H9 (cell line): ENCODE data around the gene RALGDS. TPM values are rescaled to one million over a fixed set of nuclear protein-coding genes. Genes with fewer than 3 reads are reported as not detected.

Source experiments
- DNase-seq: peaks from one replicate; pipeline ENCODE4 v3.0.0-alpha.2; 2017
- H2AFZ ChIP-seq: one replicate; pipeline ENCODE4 v1.6.1; 2013; ENCODE audit warnings: mild to moderate bottlenecking, low read length, control low read depth, moderate library complexity
- H2AK5ac ChIP-seq: 2 replicates; pipeline ENCODE4 v1.6.1; 2013; ENCODE audit warnings: low read length, control low read depth, mixed read lengths; ENCODE audit not compliant: insufficient read length
- H2BK120ac ChIP-seq: one replicate; pipeline ENCODE4 v1.6.1; 2013; ENCODE audit warnings: low read depth, mild to moderate bottlenecking, low read length, control low read depth, inconsistent platforms; ENCODE audit not compliant: poor library complexity, severe bottlenecking
- H2BK12ac ChIP-seq: 2 replicates; pipeline ENCODE4 v1.6.1; 2013; ENCODE audit warnings: low read length, control low read depth, mixed read lengths, low read depth; ENCODE audit not compliant: insufficient read length
- H2BK15ac ChIP-seq: 2 replicates; pipeline ENCODE4 v1.6.1; 2013; ENCODE audit warnings: low read depth, low read length, control low read depth
- H2BK20ac ChIP-seq: one replicate; pipeline ENCODE4 v1.6.1; 2013; ENCODE audit warnings: low read depth, mild to moderate bottlenecking, low read length, control low read depth, inconsistent platforms; ENCODE audit not compliant: poor library complexity, severe bottlenecking
- H2BK5ac ChIP-seq: 2 replicates; pipeline ENCODE4 v1.6.1; 2013; ENCODE audit warnings: low read length, control low read depth, mixed read lengths; ENCODE audit not compliant: insufficient read length
- H3K14ac ChIP-seq: 2 replicates; pipeline ENCODE4 v1.6.1; 2013; ENCODE audit warnings: low read length, control low read depth; ENCODE audit not compliant: insufficient read depth
- H3K18ac ChIP-seq: 2 replicates; pipeline ENCODE4 v1.6.1; 2013; ENCODE audit warnings: low read depth, mild to moderate bottlenecking, mixed read lengths, low read length, control low read depth; ENCODE audit not compliant: insufficient read length
- H3K23ac ChIP-seq: 2 replicates; pipeline ENCODE4 v1.6.1; 2013; ENCODE audit warnings: low read length, control low read depth, mixed read lengths, low read depth; ENCODE audit not compliant: insufficient read length
- H3K23me2 ChIP-seq: 2 replicates; pipeline ENCODE4 v1.6.1; 2013; ENCODE audit warnings: low read depth, mild to moderate bottlenecking, mixed read lengths, low read length, control low read depth; ENCODE audit not compliant: insufficient read length, poor library complexity, severe bottlenecking
- H3K27ac ChIP-seq: 2 replicates; pipeline ENCODE4 v1.5.1; 2013; ENCODE audit warnings: low read length, control low read depth, mixed read lengths, low read depth; ENCODE audit not compliant: insufficient read length
- H3K27me3 ChIP-seq: 2 replicates; pipeline ENCODE4 v1.6.1; 2013; ENCODE audit warnings: low read length, control low read depth, inconsistent platforms; ENCODE audit not compliant: insufficient read depth
- H3K4ac ChIP-seq: 2 replicates; pipeline ENCODE4 v1.6.1; 2013; ENCODE audit warnings: low read depth, mild to moderate bottlenecking, control low read depth, inconsistent platforms, low read length, moderate library complexity
- H3K4me1 ChIP-seq: 2 replicates; pipeline ENCODE4 v1.6.1; 2013; ENCODE audit warnings: low read length, control low read depth, inconsistent platforms; ENCODE audit not compliant: insufficient read depth
- H3K4me2 ChIP-seq: 2 replicates; pipeline ENCODE4 v1.6.1; 2013; ENCODE audit warnings: low read length, control low read depth, mixed read lengths; ENCODE audit not compliant: insufficient read length, insufficient read depth
- H3K56ac ChIP-seq: 2 replicates; pipeline ENCODE4 v1.6.1; 2013; ENCODE audit warnings: low read depth, mild to moderate bottlenecking, mixed read lengths, low read length, control low read depth; ENCODE audit not compliant: insufficient read length
- H3K79me1 ChIP-seq: 2 replicates; pipeline ENCODE4 v1.6.1; 2013; ENCODE audit warnings: low read depth, mild to moderate bottlenecking, moderate library complexity, low read length, control low read depth, inconsistent platforms; ENCODE audit not compliant: insufficient read depth, poor library complexity, severe bottlenecking
- H3K79me2 ChIP-seq: 2 replicates; pipeline ENCODE4 v1.6.1; 2013; ENCODE audit warnings: low read length, control low read depth, inconsistent platforms; ENCODE audit not compliant: insufficient read depth
- H3K9ac ChIP-seq: 2 replicates; pipeline ENCODE4 v1.6.1; 2013; ENCODE audit warnings: low read length, control low read depth, mixed read lengths; ENCODE audit not compliant: insufficient read length; ENCODE audit errors: extremely low read depth
- H3K9me3 ChIP-seq: one replicate; pipeline ENCODE4 v1.6.1; 2013; ENCODE audit warnings: low read depth, low read length, inconsistent platforms; ENCODE audit not compliant: control insufficient read depth
- H3T11ph ChIP-seq: one replicate; pipeline ENCODE4 v1.6.1; 2013; ENCODE audit warnings: mild to moderate bottlenecking, low read length, control low read depth, inconsistent platforms
- H4K20me1 ChIP-seq: one replicate; pipeline ENCODE4 v1.6.1; 2013; ENCODE audit not compliant: control insufficient read depth, insufficient read length, insufficient read depth
- H4K5ac ChIP-seq: 2 replicates; pipeline ENCODE4 v1.6.1; 2013; ENCODE audit warnings: low read depth, mild to moderate bottlenecking, mixed read lengths, low read length, control low read depth; ENCODE audit not compliant: insufficient read length
- H4K8ac ChIP-seq: replicated peaks from 2 replicates; pipeline ENCODE4 v1.6.1; 2013; ENCODE audit warnings: low read length, control low read depth, mixed read lengths, low read depth; ENCODE audit not compliant: insufficient read length
- H4K91ac ChIP-seq: 2 replicates; pipeline ENCODE4 v1.6.1; 2013; ENCODE audit warnings: low read depth, mild to moderate bottlenecking, moderate library complexity, mixed read lengths, low read length, control low read depth; ENCODE audit not compliant: insufficient read length
- H3K27ac Mint-ChIP-seq, 3 experiments: 2 replicates in 2 of 3; 3 replicates in 1 of 3; pipeline ENCODE4 v1.8.0; 2020 to 2021; ENCODE audit warnings: mixed read lengths in 3 of 3, mild to moderate bottlenecking in 1 of 3, moderate library complexity in 1 of 3
- H3K27me3 Mint-ChIP-seq: 2 replicates; pipeline ENCODE4 v1.8.0; 2021; ENCODE audit warnings: low read depth, mild to moderate bottlenecking, moderate library complexity, mixed read lengths
- H3K36me3 Mint-ChIP-seq, 3 experiments: 2 replicates in 2 of 3; 3 replicates in 1 of 3; pipeline ENCODE4 v1.8.0; 2020 to 2021; ENCODE audit warnings: low read depth in 3 of 3, mixed read lengths in 3 of 3; ENCODE audit not compliant: insufficient read depth in 1 of 3
- H3K4me1 Mint-ChIP-seq, 2 experiments: 2 replicates each; pipeline ENCODE4 v1.8.0; 2020; ENCODE audit warnings: mixed read lengths in 2 of 2
- H3K4me3 Mint-ChIP-seq, 2 experiments: 2 replicates in 1 of 2; 3 replicates in 1 of 2; pipeline ENCODE4 v1.8.0; 2020 to 2021; ENCODE audit warnings: mild to moderate bottlenecking in 2 of 2, mixed read lengths in 2 of 2, moderate library complexity in 1 of 2
- H3K9me3 Mint-ChIP-seq, 2 experiments: 2 replicates in 1 of 2; 3 replicates in 1 of 2; pipeline ENCODE4 v1.8.0; 2020; ENCODE audit warnings: mild to moderate bottlenecking in 2 of 2, mixed read lengths in 2 of 2, moderate library complexity in 1 of 2
- CTCF ChIP-seq: fragments of 200-600 bp; sonication (generic); conservative IDR thresholded peaks from 3 replicates; pipeline ENCODE4 v1.8.0; 2021; ENCODE audit warnings: antibody characterized with exemption, mild to moderate bottlenecking
- WGBS: extraction: QIAGEN DNeasy Blood & Tissue Kit; methylation state at CpG from one replicate; pipeline ENCODE4 v1.1.7; 2013; ENCODE audit warnings: missing lambda C conversion rate, low lambda C conversion rate, mixed read lengths; ENCODE audit not compliant: insufficient read length; ENCODE audit errors: extremely low coverage; 5-methylcytosine and 5-hydroxymethylcytosine counted together
- total RNA-seq: library from RNA; stranded (reverse); gene quantifications from 2 replicates; pipeline ENCODE4 v1.2.1, GENCODE V29; 2021

RALGDS gene
- total RNA-seq, 1 experiment from 2014 or later = 21.3 TPM

DNA sequence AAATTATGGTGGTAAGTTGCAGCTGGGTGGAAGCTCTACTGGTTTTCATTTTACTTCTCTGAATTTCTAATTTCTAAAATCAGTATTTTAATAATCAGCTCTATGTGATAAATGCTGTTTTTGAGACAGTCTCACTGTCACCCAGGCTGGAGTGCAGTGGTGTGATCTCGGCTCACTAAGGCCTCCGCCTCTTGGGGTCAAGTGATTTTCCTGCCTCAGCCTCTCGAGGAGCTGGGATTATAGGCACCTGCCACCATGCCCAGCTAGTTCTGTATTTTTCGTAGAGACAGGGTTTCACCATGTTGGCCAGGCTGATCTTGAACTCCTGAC lies 1.5 kb upstream of the RALGDS start:
- H3K9me3 ChIP-seq = no peaks in the 10 kb centered on the region
- no peak overlapping the region for H3K4me2 ChIP-seq
- no peaks in the 10 kb centered on the region for H3K79me1 ChIP-seq
- H3K27ac ChIP-seq = no peak overlapping the region
- H2AK5ac ChIP-seq = no peak overlapping the region
- Mint-ChIP-seq H3K4me1 (peaks cover 9 to 29% of the 10 kb centered on the region in 2 experiments), H3K27ac (no peak overlapping the region), H3K27me3 (peaks cover 57% of the 10 kb centered on the region), H3K9me3 (no peaks in the 10 kb centered on the region), H3K36me3 (no peaks in the 10 kb centered on the region; a peak in 1 of 7 replicates), H3K4me3 (no peak overlapping the region)
- H3K79me2 ChIP-seq = no peaks in the 10 kb centered on the region
- H2AFZ ChIP-seq = no peak overlapping the region
- H3K9ac ChIP-seq = no peak overlapping the region
- no peak overlapping the region for H4K91ac ChIP-seq
- no peak for DNase-seq
- H2BK20ac ChIP-seq = no peak overlapping the region
- no peak for TF ChIP-seq CTCF
- H2BK120ac ChIP-seq = no peak overlapping the region
- no peak overlapping the region for H3K4ac ChIP-seq
- H2BK12ac ChIP-seq = no peak overlapping the region
- WGBS = no CpG with 5 or more reads among the region's 4 CpGs
- H2BK5ac ChIP-seq = no peak overlapping the region
- no peak overlapping the region for H3T11ph ChIP-seq
- H4K20me1 ChIP-seq = peaks cover 8% of the 10 kb centered on the region
- H3K18ac ChIP-seq = no peak overlapping the region
- H3K27me3 ChIP-seq = peaks cover 8% of the 10 kb centered on the region; the same call in 1 of the 2 replicates
- no peak overlapping the region for H4K8ac ChIP-seq
- H3K56ac ChIP-seq = no peak overlapping the region
- no peak overlapping the region for H4K5ac ChIP-seq
- no peak overlapping the region for H2BK15ac ChIP-seq
- H3K23me2 ChIP-seq = peaks cover 9% of the 10 kb centered on the region
- peaks cover 3% of the 10 kb centered on the region; the same call in 1 of the 2 replicates for H3K4me1 ChIP-seq
- H3K14ac ChIP-seq = no peak overlapping the region
- no peak overlapping the region for H3K23ac ChIP-seq
